Pulmonary artery endothelial cell (primary cell): ENCODE data around the gene TSC22D4. TPM values are rescaled to one million over a fixed set of nuclear protein-coding genes. Genes with fewer than 3 reads are reported as not detected.
A peak's percentile ranks its signal among the peaks of the same experiment; 100 is the strongest.
"Not testable (repeated sequence)": the region's sequence is repeated elsewhere in the genome, so short reads cannot be mapped to it uniquely, and the experiment has no call there.

Experiments
- DNase-seq: peaks from one replicate; pipeline ENCODE4 v3.0.0-alpha.2; 2011; ENCODE audit warnings: low read depth, low spot score
- total RNA-seq: library from RNA; depleted of rRNA; stranded (reverse); fragments of >200 nt; gene quantifications from 2 replicates; pipeline ENCODE4 v1.2.3, GENCODE V29; 2014

The TSC22D4 gene
- total RNA-seq, 1 donor from 2014 or later = 31.1 TPM

GRCh38 chr7:100476101-100476780 lies 2.8 kb downstream of the TSC22D4 start:
- no peak for DNase-seq

- no peak for DNase-seq
Measured at GRCh38 chr7:100475549-100475948, 3.5 kb downstream of the TSC22D4 start.

GRCh38 chr7:100472854-100473499 lies 6.0 kb downstream of the TSC22D4 start:
- no peak for DNase-seq

GRCh38 chr7:100472121-100472851 lies 6.7 kb downstream of the TSC22D4 start:
- no peak for DNase-seq

GRCh38 chr7:100471021-100471420 lies 8.0 kb downstream of the TSC22D4 start:
- DNase-seq = no peak

- peak; percentile 33 for DNase-seq
Measured at GRCh38 chr7:100469227-100470044, 9.6 kb downstream of the TSC22D4 start.

GRCh38 chr7:100467638-100468373 lies 11.2 kb downstream of the TSC22D4 start:
- no peak for DNase-seq

GRCh38 chr7:100466653-100467605 lies 12.1 kb downstream of the TSC22D4 start:
- DNase-seq = no peak

GRCh38 chr7:100465702-100466311 lies 13.2 kb downstream of the TSC22D4 start:
- DNase-seq = no peak

- DNase-seq = no peak
Measured at GRCh38 chr7:100465299-100465698, 13.7 kb downstream of the TSC22D4 start.

- DNase-seq = no peak
Measured at GRCh38 chr7:100464791-100465190, 14.2 kb downstream of the TSC22D4 start.

- DNase-seq = no peak
Measured at GRCh38 chr7:100464210-100464660, 14.8 kb downstream of the TSC22D4 start, which contains the start of gene SPACDR. SPACDR (minus strand) TSS chr7:100464260; CDS start chr7:100464025, 235 bp downstream.

- no peak for DNase-seq
Measured at GRCh38 chr7:100457033-100457432, 22.0 kb downstream of the TSC22D4 start.

GRCh38 chr7:100456562-100456961 lies 22.5 kb downstream of the TSC22D4 start:
- no peak for DNase-seq

GRCh38 chr7:100455206-100455605 lies 23.8 kb downstream of the TSC22D4 start:
- DNase-seq = no peak

- DNase-seq = not testable (repeated sequence)
Measured at GRCh38 chr7:100453854-100454253, 25.2 kb downstream of the TSC22D4 start.

GRCh38 chr7:100452513-100452912 lies 26.5 kb downstream of the TSC22D4 start:
- no peak for DNase-seq

GRCh38 chr7:100449190-100449795 lies 29.7 kb downstream of the TSC22D4 start:
- DNase-seq = no peak

GRCh38 chr7:100447363-100447762 lies 31.7 kb downstream of the TSC22D4 start:
- not testable (repeated sequence) for DNase-seq
